Central memory CD8-positive, alpha-beta T cell (primary cell): Measurements from ENCODE around the gene MED14.
"Not testable (repeated sequence)": the region's sequence is repeated elsewhere in the genome, so short reads cannot be mapped to it uniquely, and the experiment has no call there.

Source experiments
- ATAC-seq: fragments of 150-1000 bp; cut with Tn5 transposase; replicated peaks from 2 replicates; pipeline ENCODE4 v1.10.0; 2022; ENCODE audit warnings: mild to moderate bottlenecking, moderate FRiP score, moderate number of reproducible peaks; ENCODE audit not compliant: poor library complexity, severe bottlenecking; ENCODE audit errors: extremely low read depth
- DNase-seq, 2 donors: peaks; one replicate each; pipeline ENCODE4 v3.0.0; 2021; ENCODE audit warnings: low spot score in 2 of 2
- H3K27ac Mint-ChIP-seq: one replicate; pipeline ENCODE4 v1.8.0; 2022; ENCODE audit warnings: low read depth, mild to moderate bottlenecking, moderate library complexity, mixed read lengths
- H3K27me3 Mint-ChIP-seq: one replicate; pipeline ENCODE4 v1.8.0; 2022; ENCODE audit warnings: mixed read lengths
- H3K36me3 Mint-ChIP-seq: one replicate; pipeline ENCODE4 v1.8.0; 2022; ENCODE audit warnings: mild to moderate bottlenecking, moderate library complexity, mixed read lengths; ENCODE audit not compliant: insufficient read depth
- H3K4me1 Mint-ChIP-seq: one replicate; pipeline ENCODE4 v1.8.0; 2022; ENCODE audit warnings: mixed read lengths
- H3K4me3 Mint-ChIP-seq: one replicate; pipeline ENCODE4 v1.8.0; 2022; ENCODE audit warnings: mild to moderate bottlenecking, moderate library complexity, mixed read lengths
- H3K9me3 Mint-ChIP-seq: one replicate; pipeline ENCODE4 v1.8.0; 2022; ENCODE audit warnings: mixed read lengths

Gene MED14

DNA sequence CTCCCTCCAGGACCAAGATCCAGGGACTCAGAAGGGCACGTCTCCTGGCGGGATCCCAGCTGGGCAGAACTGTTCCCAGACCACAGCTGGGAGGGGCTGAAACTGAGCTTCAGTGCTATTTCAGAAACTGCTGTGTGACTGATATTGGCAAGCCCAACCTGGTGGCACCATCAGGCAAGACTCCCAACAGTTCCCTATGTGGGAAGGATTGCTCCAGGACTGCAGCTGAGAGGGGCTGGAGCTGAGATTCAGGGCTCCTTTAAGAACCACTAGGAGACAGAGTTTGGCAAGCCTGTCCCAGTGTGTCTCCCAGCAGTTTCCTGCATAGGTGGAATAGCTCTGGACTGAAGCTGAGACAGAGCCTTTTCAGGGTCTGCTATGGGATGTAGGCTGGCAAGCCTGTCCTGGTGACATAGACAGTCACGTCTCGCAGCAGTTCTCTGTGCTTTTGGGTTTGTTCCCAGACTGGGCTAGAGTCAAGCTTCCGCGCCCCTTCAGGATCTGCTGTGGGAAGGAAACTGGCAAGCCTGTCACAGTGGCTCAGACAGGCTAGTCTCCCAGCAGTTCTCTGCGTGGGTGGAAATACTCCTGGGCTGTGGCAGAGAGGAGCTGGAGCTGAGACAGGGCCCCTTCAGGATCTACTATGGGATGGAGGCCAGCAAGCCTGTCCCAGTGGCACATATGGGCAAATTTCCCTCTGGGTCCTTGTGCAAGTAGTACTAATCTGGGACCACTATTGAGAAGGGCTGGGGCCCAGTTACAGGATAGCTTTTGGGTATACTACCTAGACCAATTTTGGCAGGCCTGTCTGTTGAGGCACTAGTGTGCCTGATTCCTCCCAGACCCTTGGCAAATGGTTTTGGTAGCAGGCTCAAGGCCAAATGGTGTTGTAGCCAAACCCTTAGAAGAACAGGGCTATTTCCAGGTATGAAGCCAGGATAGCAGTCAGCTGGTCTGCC is 20.2 kb upstream of the MED14 start:
- ATAC-seq (no peak), DNase-seq (no peak)
- Mint-ChIP-seq H3K36me3 (no peaks in the 10 kb centered on the region), H3K27ac (no peak overlapping the region), H3K4me1 (peaks cover 6% of the 10 kb centered on the region), H3K27me3 (no peaks in the 10 kb centered on the region), H3K9me3 (no peaks in the 10 kb centered on the region), H3K4me3 (no peak overlapping the region)

DNA sequence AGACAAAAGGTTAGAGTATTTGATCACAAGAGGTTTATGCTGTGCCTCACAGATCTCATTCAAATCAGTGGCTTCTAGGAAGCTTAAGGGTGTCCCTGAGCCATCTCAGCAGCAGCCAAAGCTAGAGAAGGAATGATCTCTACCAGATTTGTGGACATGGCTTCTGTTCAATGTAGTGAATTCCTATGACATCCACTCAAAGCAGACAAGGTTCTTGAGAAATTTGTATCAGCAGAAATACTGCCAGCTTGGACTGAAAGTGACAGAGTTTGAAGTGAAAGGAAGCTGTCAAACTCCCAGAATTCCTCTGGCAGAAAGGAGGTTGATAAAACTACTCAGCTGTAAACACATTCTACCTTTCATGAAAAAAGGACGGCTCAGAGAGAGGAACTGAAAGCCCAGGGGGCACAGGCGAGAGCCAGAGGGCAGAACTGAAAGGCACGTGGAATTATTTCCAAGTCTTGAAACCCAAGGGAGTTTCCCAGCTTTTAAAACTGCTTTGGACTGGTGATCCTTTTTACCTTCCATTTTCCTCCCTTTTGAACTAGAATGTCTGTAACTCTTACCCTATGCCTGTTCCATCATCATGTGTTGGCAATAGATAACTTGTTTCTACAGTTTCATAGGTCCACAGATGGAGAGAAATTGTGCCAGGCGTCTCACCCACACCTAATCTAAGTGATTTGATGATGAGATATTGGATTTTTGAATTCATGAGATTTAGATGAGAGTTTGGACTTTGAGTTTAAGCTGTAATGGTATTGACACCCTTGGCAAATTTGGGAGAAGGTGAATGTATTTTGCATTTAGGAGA is 14.5 kb upstream of the MED14 start:
- DNase-seq, result no peak
- Mint-ChIP-seq H3K27me3 (no peaks in the 10 kb centered on the region), H3K4me3 (no peak overlapping the region), H3K4me1 (no peaks in the 10 kb centered on the region), H3K9me3 (no peaks in the 10 kb centered on the region), H3K27ac (no peak overlapping the region), H3K36me3 (no peaks in the 10 kb centered on the region)
- ATAC-seq, result no peak

DNA sequence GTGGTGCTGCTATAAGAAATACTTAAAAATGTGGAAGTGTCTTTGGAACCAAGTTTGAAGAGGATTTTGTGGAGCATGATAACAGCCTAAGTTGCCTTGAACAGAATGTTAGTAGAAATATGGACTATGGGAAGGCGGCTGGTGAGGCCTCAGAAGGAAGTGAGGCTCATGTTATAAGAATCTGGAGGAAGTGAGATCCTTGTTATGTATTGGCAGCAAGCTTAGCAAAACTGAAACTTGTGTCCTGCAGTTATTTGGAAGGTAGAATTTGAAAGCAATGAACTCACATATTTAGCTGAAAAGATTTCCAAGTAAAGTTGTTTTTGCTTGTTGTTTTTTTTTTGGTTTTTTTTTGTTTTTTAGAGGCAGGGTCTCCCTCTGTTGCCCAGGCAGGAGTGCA is 13.6 kb upstream of the MED14 start:
- Mint-ChIP-seq H3K36me3 (no peaks in the 10 kb centered on the region), H3K27ac (peak overlapping the region; percentile 16), H3K9me3 (no peaks in the 10 kb centered on the region), H3K4me1 (no peaks in the 10 kb centered on the region), H3K4me3 (no peak overlapping the region), H3K27me3 (no peaks in the 10 kb centered on the region)
- ATAC-seq (no peak), DNase-seq (no peak)

DNA sequence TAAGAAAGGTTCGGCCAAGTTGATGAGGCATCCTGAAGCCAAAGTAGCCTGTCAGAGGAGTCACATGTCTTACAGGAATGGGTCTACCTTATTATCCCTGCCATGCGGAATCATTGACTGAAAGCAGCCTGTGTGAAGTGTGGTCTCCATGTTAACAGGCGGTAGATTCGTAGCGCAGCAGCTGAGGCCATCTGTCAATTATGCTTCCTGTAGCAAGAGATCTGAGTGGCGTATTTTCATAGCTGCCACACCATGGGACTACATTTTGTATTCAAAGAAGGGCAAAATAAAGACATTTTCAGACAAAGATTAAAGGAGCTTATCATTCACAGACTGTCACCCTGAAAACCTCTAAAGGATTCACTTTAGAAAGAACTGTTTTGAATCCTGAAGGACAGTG is 11.2 kb upstream of the MED14 start:
- Mint-ChIP-seq H3K4me1 (no peaks in the 10 kb centered on the region), H3K27ac (no peak overlapping the region), H3K4me3 (no peak overlapping the region), H3K27me3 (no peaks in the 10 kb centered on the region), H3K36me3 (no peaks in the 10 kb centered on the region), H3K9me3 (no peaks in the 10 kb centered on the region)
- ATAC-seq (no peak), DNase-seq (no peak)

DNA sequence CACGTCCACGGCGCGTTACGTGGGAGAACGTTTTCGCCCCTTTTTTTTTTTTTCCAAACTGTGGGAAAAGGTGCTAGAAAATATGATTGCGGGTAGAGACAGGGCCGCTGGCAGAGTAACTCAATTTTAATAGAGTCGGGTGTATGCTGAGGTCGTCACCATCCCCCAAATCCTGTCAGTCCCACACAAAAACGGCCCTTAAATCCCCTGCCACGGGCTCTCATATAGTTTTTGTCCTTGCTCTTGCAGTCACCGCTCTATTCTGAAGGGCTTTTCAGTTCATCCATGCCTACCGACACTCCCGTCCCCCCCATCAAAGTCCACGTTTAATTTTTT is 796 bp upstream of the MED14 start:
- Mint-ChIP-seq H3K36me3 (peaks cover 12% of the 10 kb centered on the region), H3K4me1 (peaks cover 29% of the 10 kb centered on the region), H3K9me3 (no peaks in the 10 kb centered on the region), H3K27me3 (no peaks in the 10 kb centered on the region), H3K27ac (peak overlapping the region; percentile 98), H3K4me3 (peak overlapping the region; percentile 83)
- ATAC-seq, result peak; percentile 1
- no peak for DNase-seq

DNA sequence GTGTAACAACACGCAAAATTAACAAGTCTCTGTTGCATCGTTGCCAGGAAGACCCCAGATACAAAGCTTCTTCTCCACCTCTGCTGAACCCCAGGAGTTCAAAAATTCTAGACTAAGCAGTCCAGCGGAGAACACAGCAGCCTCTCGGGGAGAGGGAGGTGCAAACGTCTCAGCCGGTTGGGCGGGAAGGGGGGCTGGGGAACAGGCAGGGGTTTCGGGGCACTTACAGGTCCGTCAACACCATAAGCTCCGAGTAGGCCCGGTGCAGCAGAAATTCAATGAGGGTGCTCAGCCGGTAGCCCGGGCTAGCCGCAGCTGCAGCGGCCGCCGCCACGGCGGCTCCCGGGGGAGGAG is 394 bp downstream of the MED14 start:
- H3K4me1 Mint-ChIP-seq, result peaks cover 34% of the 10 kb centered on the region
- H3K27ac Mint-ChIP-seq, result peak overlapping the region; percentile 98
- peak; percentile 13 to 17 for DNase-seq
- no peaks in the 10 kb centered on the region for H3K9me3 Mint-ChIP-seq
- H3K36me3 Mint-ChIP-seq, result peaks cover 12% of the 10 kb centered on the region
- peak; percentile 17 for ATAC-seq
- H3K27me3 Mint-ChIP-seq, result no peaks in the 10 kb centered on the region
- H3K4me3 Mint-ChIP-seq, result peak overlapping the region; percentile 83

DNA sequence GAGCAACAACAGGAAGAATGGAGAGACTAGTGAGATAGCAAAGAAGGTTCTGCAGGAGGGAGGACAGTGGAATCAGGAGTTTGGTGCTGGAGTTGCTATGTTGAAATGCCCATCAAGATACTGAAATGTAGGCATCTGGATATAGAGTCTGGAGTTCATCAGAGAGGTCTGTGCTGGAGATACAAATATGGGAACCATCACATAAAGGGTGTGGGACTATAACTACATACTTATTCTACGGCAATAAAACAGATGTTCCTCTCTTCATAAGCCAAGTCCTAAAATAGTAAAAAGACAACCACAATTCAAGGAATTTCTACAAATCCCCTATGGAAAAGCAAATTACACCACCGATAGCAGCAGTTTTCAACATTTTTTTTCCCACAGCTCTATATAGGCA is 1.6 kb downstream of the MED14 start:
- Mint-ChIP-seq H3K27me3 (no peaks in the 10 kb centered on the region), H3K27ac (peak overlapping the region; percentile 98), H3K4me1 (peaks cover 32% of the 10 kb centered on the region), H3K36me3 (peaks cover 12% of the 10 kb centered on the region), H3K4me3 (peak overlapping the region; percentile 83), H3K9me3 (no peaks in the 10 kb centered on the region)
- no peak for DNase-seq
- no peak for ATAC-seq

DNA sequence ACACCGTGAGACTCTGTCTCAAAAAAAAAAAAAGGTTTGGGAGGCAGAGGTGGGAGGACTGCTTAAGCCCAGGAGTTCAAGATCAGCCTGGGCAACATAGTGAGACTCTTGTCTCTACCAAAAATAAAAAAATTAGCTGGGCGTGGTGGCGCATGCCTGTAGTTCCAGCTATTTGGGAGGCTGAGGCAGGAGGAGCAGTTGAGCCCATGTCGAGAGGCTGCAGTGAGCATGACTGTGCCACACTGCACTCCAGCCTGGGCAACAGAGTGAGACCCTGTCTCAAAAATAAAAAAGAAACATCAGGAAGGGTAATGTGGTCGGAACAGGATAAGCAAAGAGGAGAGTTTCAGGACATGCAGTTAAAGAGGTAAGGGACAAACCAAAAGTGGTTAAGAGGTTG is 2.8 kb downstream of the MED14 start:
- peak overlapping the region; percentile 57 for H3K4me3 Mint-ChIP-seq
- ATAC-seq, result not testable (repeated sequence)

DNA sequence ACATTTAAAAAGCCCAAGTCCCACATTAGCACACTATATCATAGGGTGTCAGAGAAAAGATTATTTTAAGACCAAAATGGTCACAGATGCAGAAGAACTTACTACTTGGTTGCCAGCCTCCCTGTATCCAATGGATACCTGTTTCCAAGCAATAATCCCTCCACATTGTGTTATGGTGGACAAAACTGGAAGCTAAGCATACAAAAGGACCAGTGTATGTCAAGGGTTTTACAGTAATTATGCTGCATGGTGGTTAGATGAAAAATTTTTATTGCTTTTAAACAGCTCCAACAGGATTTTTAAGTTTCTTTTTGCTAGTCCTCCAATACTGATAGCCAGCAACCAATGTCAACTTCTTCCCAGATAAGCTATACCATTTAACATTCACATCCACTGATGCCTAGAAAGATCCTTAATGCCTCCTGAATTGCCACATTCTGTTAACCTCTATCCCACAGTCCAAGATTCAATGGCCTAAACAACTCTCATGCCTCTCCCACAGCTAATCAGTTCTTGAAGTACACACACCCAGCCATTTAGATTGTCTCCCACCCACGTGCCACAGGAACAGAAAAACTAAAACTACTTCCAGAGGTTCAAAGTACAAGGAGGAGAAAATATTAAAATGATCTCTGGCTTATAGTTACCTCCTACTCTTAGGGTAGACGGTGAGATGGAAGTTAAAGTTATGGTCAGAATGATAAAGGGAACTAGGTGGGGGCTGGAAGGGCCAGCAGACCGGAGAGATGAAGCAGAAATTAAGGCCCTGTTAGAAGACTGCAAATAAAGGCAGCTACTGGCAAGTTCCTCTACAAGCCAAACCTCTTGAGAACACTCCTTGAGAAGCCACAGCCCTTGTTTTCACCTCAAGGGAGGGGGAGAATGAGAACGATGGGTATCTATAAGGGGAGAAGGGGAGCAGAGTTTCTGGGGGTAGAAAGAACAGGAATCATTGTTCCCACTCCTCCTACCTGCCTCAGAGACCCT is 5.5 kb downstream of the MED14 start:
- Mint-ChIP-seq H3K27me3 (no peaks in the 10 kb centered on the region), H3K4me3 (peak overlapping the region; percentile 5), H3K4me1 (peaks cover 37% of the 10 kb centered on the region), H3K9me3 (no peaks in the 10 kb centered on the region), H3K36me3 (peaks cover 19% of the 10 kb centered on the region), H3K27ac (no peak overlapping the region)
- DNase-seq (no peak), ATAC-seq (no peak)

More for the DNA sequence above, 2.8 kb downstream of the MED14 start:
- peak overlapping the region; percentile 98 for H3K27ac Mint-ChIP-seq
- peaks cover 35% of the 10 kb centered on the region for H3K4me1 Mint-ChIP-seq
- peaks cover 15% of the 10 kb centered on the region for H3K36me3 Mint-ChIP-seq
- H3K9me3 Mint-ChIP-seq, H3K27me3 Mint-ChIP-seq, DNase-seq: not testable (repeated sequence)

DNA sequence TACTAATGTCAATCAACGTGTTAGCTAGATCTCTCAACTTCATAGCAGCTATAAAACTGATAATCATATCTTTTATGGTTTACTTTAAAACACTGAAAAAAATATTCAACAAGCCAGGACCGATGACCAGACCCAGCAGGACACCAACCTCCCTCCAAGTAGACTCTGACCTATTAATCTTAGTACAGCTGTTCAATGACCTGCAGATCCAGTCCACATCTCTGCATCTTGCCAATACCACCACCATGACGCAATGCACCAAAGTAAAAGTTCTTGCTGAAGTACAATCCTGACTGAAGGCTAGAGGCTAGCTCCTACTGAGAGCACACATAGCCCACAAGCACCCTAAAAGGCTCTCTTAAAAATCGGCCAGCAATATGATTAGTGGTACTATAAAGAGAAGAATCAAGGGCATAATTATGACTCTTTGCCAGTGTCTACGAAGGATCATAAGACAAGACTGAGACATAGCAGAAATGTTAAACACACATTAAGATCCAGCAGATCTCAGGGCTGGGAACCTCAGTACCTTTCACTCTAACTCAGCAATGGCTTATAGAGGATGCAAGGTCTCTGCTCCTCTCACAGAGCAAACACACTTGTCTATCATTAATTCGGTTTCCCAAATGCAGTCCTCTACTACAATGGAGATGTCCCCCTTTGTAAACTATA is 7.6 kb downstream of the MED14 start:
- Mint-ChIP-seq H3K36me3 (peaks cover 21% of the 10 kb centered on the region), H3K4me1 (peaks cover 37% of the 10 kb centered on the region), H3K27me3 (no peaks in the 10 kb centered on the region), H3K9me3 (no peaks in the 10 kb centered on the region), H3K4me3 (no peak overlapping the region), H3K27ac (peak overlapping the region; percentile 60)
- no peak for DNase-seq
- no peak for ATAC-seq

DNA sequence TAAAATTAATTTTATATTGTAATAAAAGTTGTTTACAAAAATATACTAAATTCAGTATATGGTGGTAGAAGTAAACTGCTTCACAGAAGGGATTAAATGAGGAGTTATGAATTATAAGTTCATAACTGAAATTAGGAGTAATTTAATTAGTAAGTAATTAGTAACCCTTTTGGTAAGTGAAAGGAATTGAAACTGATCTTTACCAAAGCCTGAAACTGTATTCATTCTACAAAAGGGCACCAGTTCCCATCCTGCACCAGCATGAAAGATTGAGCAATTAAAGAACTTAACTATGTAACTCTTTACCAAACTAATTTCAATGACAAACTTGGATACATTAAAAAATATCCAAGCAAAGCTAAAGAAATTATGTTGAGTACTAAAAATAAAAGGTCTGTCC is 8.2 kb downstream of the MED14 start:
- no peak for ATAC-seq
- no peak for DNase-seq
- H3K36me3 Mint-ChIP-seq, result peaks cover 21% of the 10 kb centered on the region
- H3K9me3 Mint-ChIP-seq, result no peaks in the 10 kb centered on the region
- peaks cover 39% of the 10 kb centered on the region for H3K4me1 Mint-ChIP-seq
- no peaks in the 10 kb centered on the region for H3K27me3 Mint-ChIP-seq
- no peak overlapping the region for H3K4me3 Mint-ChIP-seq
- H3K27ac Mint-ChIP-seq, result peak overlapping the region; percentile 60

DNA sequence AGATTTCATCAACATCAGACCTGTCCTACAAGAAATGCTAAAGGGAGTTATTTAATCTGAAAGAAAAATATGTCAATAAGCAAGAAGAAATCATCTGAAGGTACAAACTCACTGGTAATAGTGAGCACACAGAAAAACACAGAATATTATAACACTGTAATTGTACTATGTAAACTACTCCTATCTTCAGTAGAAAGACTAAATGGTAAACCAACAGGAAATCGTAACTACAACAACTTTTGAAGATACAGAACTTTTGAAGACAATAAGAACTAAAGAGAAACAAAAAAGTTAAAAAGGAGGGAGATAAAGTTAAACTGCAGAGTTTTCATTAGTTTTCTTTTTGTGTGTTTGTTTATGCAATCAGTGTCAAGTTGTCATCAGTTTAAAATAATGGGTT is 12.4 kb downstream of the MED14 start:
- Mint-ChIP-seq H3K27ac (peak overlapping the region; percentile 81), H3K4me1 (peaks cover 48% of the 10 kb centered on the region), H3K36me3 (peaks cover 26% of the 10 kb centered on the region)

More for the DNA sequence above, 12.4 kb downstream of the MED14 start:
- peak overlapping the region; percentile 14 for H3K4me3 Mint-ChIP-seq
- no peaks in the 10 kb centered on the region for H3K9me3 Mint-ChIP-seq
- no peak for DNase-seq
- no peak for ATAC-seq
- no peaks in the 10 kb centered on the region for H3K27me3 Mint-ChIP-seq
